NB4 (cell line): Measurements from ENCODE around the gene CETP.

Source experiments
- CTCF ChIP-seq: IDR thresholded peaks from one replicate; pipeline ENCODE4 v1.5.1; 2012; ENCODE audit warnings: low read depth, low read length
- MAX ChIP-seq: IDR thresholded peaks from 2 replicates; pipeline ENCODE4 v1.6.1; 2011; ENCODE audit warnings: low read depth, low read length

- no peak for TF ChIP-seq CTCF
- TF ChIP-seq MAX, result no peak
Observed at GRCh38 chr16:56995136-56995805, 33.5 kb downstream of the CETP start.
